Neuronal stem cell (in vitro differentiated cells): ENCODE results near the gene OTOP2.

Experiments
- DNase-seq: peaks from one replicate; pipeline ENCODE4 v3.0.0-alpha.2; 2013; ENCODE audit warnings: low spot score
- H2AFZ ChIP-seq: one replicate; pipeline ENCODE4 v1.6.1; 2013; ENCODE audit warnings: mild to moderate bottlenecking, low read length, inconsistent platforms
- H2AK5ac ChIP-seq: 2 replicates; pipeline ENCODE4 v1.6.1; 2013; ENCODE audit warnings: low read depth, mild to moderate bottlenecking, inconsistent platforms, low read length, moderate library complexity, mixed read lengths
- H2BK120ac ChIP-seq: 2 replicates; pipeline ENCODE4 v1.6.1; 2013; ENCODE audit warnings: low read depth, mild to moderate bottlenecking, inconsistent platforms, low read length, moderate library complexity, mixed read lengths
- H2BK12ac ChIP-seq: one replicate; pipeline ENCODE4 v1.6.1; 2013; ENCODE audit warnings: low read length, inconsistent platforms
- H2BK15ac ChIP-seq: 2 replicates; pipeline ENCODE4 v1.6.1; 2013; ENCODE audit warnings: mild to moderate bottlenecking, low read length, inconsistent platforms, mixed read lengths
- H2BK5ac ChIP-seq: one replicate; pipeline ENCODE4 v1.6.1; 2013; ENCODE audit warnings: inconsistent platforms, mild to moderate bottlenecking, low read length, moderate library complexity
- H3K14ac ChIP-seq: one replicate; pipeline ENCODE4 v1.6.1; 2013; ENCODE audit warnings: low read length, inconsistent platforms
- H3K18ac ChIP-seq: 2 replicates; pipeline ENCODE4 v1.6.1; 2013; ENCODE audit warnings: low read length, inconsistent platforms
- H3K23ac ChIP-seq: 2 replicates; pipeline ENCODE4 v1.6.1; 2013; ENCODE audit warnings: low read depth, mild to moderate bottlenecking, mixed read lengths, low read length, inconsistent platforms; ENCODE audit not compliant: poor library complexity
- H3K27ac ChIP-seq: replicated peaks from 3 replicates; pipeline ENCODE4 v1.5.1; 2013; ENCODE audit warnings: low read length, inconsistent platforms
- H3K27me3 ChIP-seq, 3 experiments: 2 replicates each; pipeline ENCODE4 v1.6.1; 2013; ENCODE audit warnings: low read length in 3 of 3, mild to moderate bottlenecking in 2 of 3, inconsistent platforms in 1 of 3, low read depth in 1 of 3, mixed read lengths in 1 of 3, moderate library complexity in 1 of 3; ENCODE audit not compliant: control insufficient read depth in 3 of 3, insufficient read depth in 3 of 3
- H3K36me3 ChIP-seq, 2 donors: replicated peaks in 1 of 2; 2 replicates each; pipeline ENCODE4 v1.6.1; 2013; ENCODE audit warnings: low read length in 2 of 2; ENCODE audit not compliant: control insufficient read depth in 2 of 2, insufficient read depth in 2 of 2
- H3K4ac ChIP-seq: 2 replicates; pipeline ENCODE4 v1.6.1; 2013; ENCODE audit warnings: inconsistent platforms, mild to moderate bottlenecking, low read length, moderate library complexity
- H3K4me1 ChIP-seq, 2 donors: 1 replicate in 1 of 2; 2 replicates in 1 of 2; pipeline ENCODE4 v1.6.1; 2013; ENCODE audit warnings: low read length in 2 of 2, low read depth in 1 of 2; ENCODE audit not compliant: control insufficient read depth in 2 of 2, insufficient read depth in 1 of 2
- H3K4me2 ChIP-seq: one replicate; pipeline ENCODE4 v1.6.1; 2013; ENCODE audit warnings: mild to moderate bottlenecking, low read length, inconsistent platforms; ENCODE audit not compliant: insufficient read depth, poor library complexity, severe bottlenecking
- H3K4me3 ChIP-seq, 2 donors: 2 replicates each; pipeline ENCODE4 v1.5.1; 2013; ENCODE audit warnings: low read length in 2 of 2, mild to moderate bottlenecking in 2 of 2, inconsistent platforms in 1 of 2, moderate library complexity in 1 of 2
- H3K79me1 ChIP-seq: one replicate; pipeline ENCODE4 v1.6.1; 2013; ENCODE audit warnings: low read depth, mild to moderate bottlenecking, inconsistent platforms, low read length, moderate library complexity
- H3K9ac ChIP-seq: one replicate; pipeline ENCODE4 v1.6.1; 2013; ENCODE audit warnings: mild to moderate bottlenecking, low read depth, low read length, inconsistent platforms; ENCODE audit not compliant: poor library complexity
- H3K9me3 ChIP-seq, 2 donors: replicated peaks in 1 of 2; 2 replicates each; pipeline versions ENCODE3 to v1.6.1; 2013; ENCODE audit warnings: low read length in 2 of 2, mild to moderate bottlenecking in 2 of 2, inconsistent platforms in 1 of 2, low read depth in 1 of 2, mixed read lengths in 1 of 2, moderate library complexity in 1 of 2; ENCODE audit not compliant: control insufficient read depth in 2 of 2, insufficient read depth in 1 of 2
- H4K8ac ChIP-seq: one replicate; pipeline ENCODE4 v1.6.1; 2013; ENCODE audit warnings: low read depth, mild to moderate bottlenecking, inconsistent platforms, low read length, moderate library complexity
- H4K91ac ChIP-seq: one replicate; pipeline ENCODE4 v1.6.1; 2013; ENCODE audit warnings: low read length, low read depth, mild to moderate bottlenecking, inconsistent platforms; ENCODE audit not compliant: poor library complexity
- WGBS, 2 donors: extraction: QIAGEN DNeasy Blood & Tissue Kit; methylation state at CpG; one replicate each; pipeline ENCODE4 v1.1.7; 2013; ENCODE audit warnings: missing lambda C conversion rate in 2 of 2, mixed read lengths in 1 of 2; ENCODE audit not compliant: insufficient read length in 2 of 2, insufficient replicate concordance in 1 of 2; ENCODE audit errors: extremely low coverage in 2 of 2; 5-methylcytosine and 5-hydroxymethylcytosine counted together

The OTOP2 gene

GRCh38 chr17:74938194-74938950 lies 14.3 kb downstream of the OTOP2 start:
- Histone ChIP-seq H3K27ac (no peak overlapping the region), H3K79me1 (no peaks in the 10 kb centered on the region), H2BK120ac (no peak overlapping the region), H4K91ac (no peak overlapping the region), H2AFZ (no peak overlapping the region), H3K14ac (no peak overlapping the region), H2BK12ac (no peak overlapping the region), H3K4me1 (peaks cover 0 to 3% of the 10 kb centered on the region in 2 donors), H3K27me3 (peaks cover 19 to 93% (median 50%) of the 10 kb centered on the region in 3 experiments), H3K9me3 (peaks cover 0 to 1% of the 10 kb centered on the region in 2 donors), H3K18ac (no peak overlapping the region), H3K9ac (no peak overlapping the region), H3K23ac (no peak overlapping the region), H3K4ac (no peak overlapping the region), H3K4me3 (no peak overlapping the region), H4K8ac (no peak overlapping the region), H2BK5ac (no peak overlapping the region), H3K36me3 (no peaks in the 10 kb centered on the region), H3K4me2 (no peak overlapping the region), H2BK15ac (no peak overlapping the region), H2AK5ac (no peak overlapping the region)
- DNase-seq = no peak
- no CpG with 5 or more reads among the region's 8 CpGs for WGBS, 2 donors

- Histone ChIP-seq H3K79me1 (no peaks in the 10 kb centered on the region), H3K18ac (no peak overlapping the region), H3K23ac (no peak overlapping the region), H2BK12ac (no peak overlapping the region), H3K27me3 (peaks cover 19 to 91% (median 43%) of the 10 kb centered on the region in 3 experiments), H2BK15ac (no peak overlapping the region), H3K4me1 (peaks cover 0 to 3% of the 10 kb centered on the region in 2 donors), H3K4ac (no peak overlapping the region), H3K14ac (no peak overlapping the region), H4K91ac (no peak overlapping the region), H2BK5ac (no peak overlapping the region), H4K8ac (no peak overlapping the region), H3K27ac (no peak overlapping the region), H3K36me3 (no peaks in the 10 kb centered on the region), H2BK120ac (no peak overlapping the region), H2AFZ (no peak overlapping the region), H3K4me3 (peak overlapping the region in 1 of 2 donors; percentile 40), H2AK5ac (no peak overlapping the region), H3K9me3 (peaks cover 0 to 1% of the 10 kb centered on the region in 2 donors), H3K4me2 (no peak overlapping the region), H3K9ac (no peak overlapping the region)
- DNase-seq = no peak
- no CpG with 5 or more reads among the region's 8 CpGs for WGBS, 2 donors
Measured at GRCh38 chr17:74939534-74939933, 15.5 kb downstream of the OTOP2 start.

- Histone ChIP-seq H3K23ac (no peak overlapping the region), H4K8ac (no peak overlapping the region), H2BK15ac (no peak overlapping the region), H3K4me1 (no peaks in the 10 kb centered on the region), H3K27ac (no peak overlapping the region), H3K9me3 (no peaks in the 10 kb centered on the region), H3K18ac (no peak overlapping the region), H3K79me1 (no peaks in the 10 kb centered on the region), H2BK120ac (no peak overlapping the region), H2AFZ (no peak overlapping the region), H2BK12ac (no peak overlapping the region), H2BK5ac (no peak overlapping the region), H3K4me2 (no peak overlapping the region), H3K14ac (no peak overlapping the region), H3K27me3 (peaks cover 8 to 86% (median 27%) of the 10 kb centered on the region in 3 experiments), H3K36me3 (no peaks in the 10 kb centered on the region), H3K9ac (no peak overlapping the region), H2AK5ac (no peak overlapping the region), H3K4ac (no peak overlapping the region), H4K91ac (no peak overlapping the region), H3K4me3 (no peak overlapping the region)
- no peak for DNase-seq
- WGBS, 2 donors = no CpG with 5 or more reads among the region's 21 CpGs
Measured at GRCh38 chr17:74941128-74941725, 17.2 kb downstream of the OTOP2 start.

GRCh38 chr17:74943808-74944522 lies 19.9 kb downstream of the OTOP2 start:
- H3K79me1 ChIP-seq = no peaks in the 10 kb centered on the region
- WGBS, 2 donors = no CpG with 5 or more reads among the region's 13 CpGs
- H2BK15ac ChIP-seq = no peak overlapping the region
- no peaks in the 10 kb centered on the region for H3K9me3 ChIP-seq
- no peak overlapping the region for H2BK120ac ChIP-seq
- peaks cover 0 to 80% (median 4%) of the 10 kb centered on the region in 3 experiments for H3K27me3 ChIP-seq
- no peak overlapping the region for H3K9ac ChIP-seq
- no peak overlapping the region for H3K23ac ChIP-seq
- H3K27ac ChIP-seq = no peak overlapping the region
- no peak overlapping the region for H3K4me3 ChIP-seq
- H4K8ac ChIP-seq = no peak overlapping the region
- H2AFZ ChIP-seq = no peak overlapping the region
- no peak overlapping the region for H2BK5ac ChIP-seq
- no peak overlapping the region for H3K4ac ChIP-seq
- H3K18ac ChIP-seq = no peak overlapping the region
- no peak overlapping the region for H4K91ac ChIP-seq
- no peak overlapping the region for H2BK12ac ChIP-seq
- DNase-seq = no peak
- H3K36me3 ChIP-seq = no peaks in the 10 kb centered on the region
- no peak overlapping the region for H3K14ac ChIP-seq
- H3K4me1 ChIP-seq = no peaks in the 10 kb centered on the region
- H2AK5ac ChIP-seq = no peak overlapping the region
- no peak overlapping the region for H3K4me2 ChIP-seq
